Measurements from ENCODE around the gene CEP63.
"Not testable (repeated sequence)": the region's sequence is repeated elsewhere in the genome, so short reads cannot be mapped to it uniquely, and the experiment has no call there.

Gene CEP63

DNA sequence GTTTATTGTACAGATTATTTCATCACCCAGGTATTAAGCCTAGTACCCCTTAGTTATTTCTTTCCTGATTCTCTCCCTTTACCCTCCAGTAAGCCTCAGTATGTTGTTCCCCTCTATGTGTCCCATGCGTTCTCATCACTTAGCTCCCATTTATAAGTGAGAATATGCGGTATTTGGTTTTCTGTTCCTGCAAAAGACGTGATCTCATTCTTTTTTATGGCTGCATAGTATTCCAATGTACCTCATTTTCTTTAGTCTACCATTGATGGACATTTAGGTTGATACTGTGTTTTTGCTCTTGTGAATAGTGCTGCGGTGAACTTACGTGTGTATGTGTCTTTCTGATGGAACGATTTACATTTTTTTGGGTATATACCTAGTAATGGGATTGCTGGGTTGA is 36.7 kb downstream of the CEP63 start:
- DNase-seq: no peak

DNA sequence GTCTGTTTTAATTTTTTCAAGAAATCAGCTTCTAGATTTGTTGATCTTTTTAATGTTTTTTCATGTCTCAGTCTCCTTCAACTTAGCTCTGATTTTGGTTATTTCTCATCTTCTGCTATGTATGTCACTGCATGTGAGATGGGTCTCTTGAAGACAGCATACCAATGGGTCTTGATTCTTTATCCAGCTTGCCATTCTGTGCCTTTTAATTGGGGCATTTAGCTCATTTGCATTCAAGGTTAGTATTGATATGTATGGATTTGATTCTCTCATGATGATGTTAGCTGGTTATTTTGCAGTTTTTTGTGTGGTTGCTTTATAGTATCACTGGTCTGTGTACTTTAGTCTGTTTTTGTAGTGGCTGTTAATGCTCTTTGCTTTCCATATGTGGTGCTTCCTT is 39.4 kb downstream of the CEP63 start:
- DNase-seq: no peak

DNA sequence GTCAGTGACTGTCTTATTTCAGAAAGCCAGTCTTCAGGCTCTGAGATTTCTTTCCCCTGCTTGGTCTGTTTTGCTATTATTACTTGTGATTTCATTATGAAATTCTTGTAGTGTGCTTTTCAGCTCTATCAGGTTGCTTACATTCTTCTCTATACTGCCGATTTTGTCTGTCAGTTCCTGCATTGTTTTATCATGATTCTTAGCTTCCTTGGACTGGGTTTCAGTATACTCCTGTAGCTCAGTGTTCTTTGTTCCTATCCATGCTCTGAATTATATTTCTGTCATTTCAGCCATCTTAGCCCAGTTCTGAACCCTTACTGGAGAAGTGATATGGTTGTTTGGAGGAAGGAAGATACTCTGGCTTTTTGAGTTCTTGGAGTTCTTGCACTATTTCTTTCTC is 40.5 kb downstream of the CEP63 start:
- no peak for DNase-seq

DNA sequence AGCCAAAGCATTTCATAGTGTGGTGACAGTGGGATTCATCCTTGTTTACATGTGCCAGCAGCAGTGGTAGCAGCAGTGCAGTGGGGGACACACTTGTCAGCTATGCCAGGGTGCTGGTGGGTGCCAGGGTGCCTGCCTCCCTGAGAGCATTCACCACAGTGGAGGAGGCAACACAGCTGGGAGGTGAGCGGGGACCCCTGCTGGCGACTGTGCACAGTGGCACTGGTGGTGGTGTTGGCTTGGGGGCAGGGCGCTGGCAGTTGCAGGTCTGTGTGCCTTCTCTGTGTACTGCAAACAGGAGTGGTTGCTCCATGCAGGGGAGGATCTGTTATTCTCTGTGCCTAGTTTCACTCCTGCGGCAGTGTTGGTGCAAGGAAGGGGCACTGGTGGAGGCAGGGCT is 41.2 kb downstream of the CEP63 start:
- DNase-seq: no peak

DNA sequence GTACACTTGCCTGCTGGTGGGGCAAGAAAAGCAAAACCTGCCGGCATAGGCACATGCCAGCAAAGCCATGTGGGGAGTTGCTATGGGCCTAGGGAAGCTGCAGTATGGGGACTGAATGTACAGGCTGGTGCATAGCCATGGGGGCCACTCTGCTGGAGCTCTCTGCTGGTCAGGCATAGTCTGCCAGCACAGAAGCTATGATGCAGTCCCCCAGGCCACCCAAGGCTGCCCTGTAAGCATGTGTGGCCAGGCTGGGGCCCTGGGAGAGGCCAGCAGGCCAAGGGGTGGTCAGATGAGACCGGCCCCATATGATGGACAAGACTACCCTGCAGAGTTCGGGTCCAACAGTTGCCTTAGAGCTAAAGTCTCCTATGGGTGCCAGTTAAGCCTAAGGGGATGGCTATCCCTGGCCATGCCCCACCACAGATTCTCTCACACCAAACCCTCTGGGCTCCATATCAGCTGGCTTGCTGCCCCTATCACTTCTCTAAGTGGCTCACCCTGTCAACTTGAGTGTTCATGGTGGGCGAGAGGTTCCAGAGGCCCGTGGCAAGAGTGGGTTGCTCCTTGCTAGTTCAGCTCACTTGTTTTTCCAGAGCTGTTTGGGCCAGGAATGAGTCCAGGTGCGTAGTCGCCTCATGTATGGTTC is 41.8 kb downstream of the CEP63 start:
- DNase-seq: no peak

DNA sequence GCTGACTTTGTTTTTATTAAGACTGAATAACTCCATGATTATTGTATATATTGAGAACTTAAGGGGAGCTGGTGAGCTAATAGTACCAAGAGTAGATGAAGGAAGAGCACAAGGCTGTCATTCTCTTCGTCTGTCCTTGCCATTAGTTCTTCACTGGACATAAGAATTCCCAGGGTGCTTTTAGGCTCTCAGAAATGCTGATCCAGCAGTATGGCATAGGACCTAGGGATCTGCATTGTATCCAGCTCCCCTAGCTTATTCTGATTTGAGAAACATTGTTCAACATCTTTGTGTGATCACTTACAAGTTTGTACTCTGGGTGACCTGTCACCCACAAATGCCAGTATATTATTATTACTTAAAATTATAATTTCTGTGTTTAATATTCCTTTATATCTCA is 47.6 kb downstream of the CEP63 start:
- DNase-seq: no peak

DNA sequence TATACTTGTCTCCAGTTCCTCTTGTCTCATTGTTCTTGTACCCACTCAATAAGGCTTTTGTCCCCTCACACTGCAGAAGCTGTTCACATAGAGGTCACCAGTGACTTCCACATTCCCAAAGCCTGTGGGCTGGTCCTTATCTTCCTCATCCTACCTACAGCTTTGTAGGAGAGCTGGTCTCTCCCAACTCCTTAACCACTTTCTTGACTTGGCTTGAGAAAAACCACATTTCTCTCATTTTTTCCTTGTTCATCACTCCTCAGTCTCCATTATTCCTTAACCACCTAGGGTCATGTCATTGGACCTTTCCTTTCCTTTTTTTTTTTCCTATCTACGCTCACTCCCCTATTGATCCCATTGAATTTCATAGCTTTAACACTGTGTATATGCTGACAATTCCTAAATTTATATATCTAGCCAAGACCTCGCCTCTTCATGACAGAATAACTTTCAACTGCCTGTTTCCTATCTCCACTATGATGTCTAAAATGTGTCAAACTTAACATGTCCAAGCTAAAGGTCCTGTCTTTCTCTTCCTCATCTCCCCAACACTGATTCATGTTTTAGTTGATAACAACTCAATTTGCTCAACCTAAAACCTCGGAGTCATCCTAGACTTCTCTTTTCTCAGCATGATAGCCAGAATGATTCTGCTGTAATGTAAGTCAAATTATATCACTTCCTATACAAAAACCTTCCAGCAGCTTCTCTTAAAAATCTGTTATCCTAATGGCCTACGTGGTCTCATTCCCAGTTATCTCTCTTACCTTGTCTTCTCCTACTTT is 49.5 kb downstream of the CEP63 start:
- no peak for DNase-seq

DNA sequence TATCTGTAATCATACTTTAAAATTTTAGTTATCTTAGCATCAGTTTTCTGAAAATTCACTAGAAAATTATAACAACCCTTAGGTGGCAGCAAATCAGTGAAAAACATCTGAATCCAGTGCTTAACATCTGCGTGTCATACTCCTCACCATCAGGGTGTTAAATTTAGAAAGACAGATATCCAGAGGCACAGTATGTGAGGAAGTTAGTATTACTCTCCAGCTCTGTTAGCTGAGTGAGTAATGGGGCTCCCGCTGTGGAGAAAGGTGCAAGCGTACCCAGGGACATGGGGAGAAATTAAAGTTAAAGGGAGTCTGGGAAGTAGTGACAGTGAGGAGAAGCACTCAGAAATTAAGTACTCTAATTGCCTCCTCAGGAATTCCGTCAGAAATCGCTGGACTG is 50.9 kb downstream of the CEP63 start:
- DNase-seq: no peak

DNA sequence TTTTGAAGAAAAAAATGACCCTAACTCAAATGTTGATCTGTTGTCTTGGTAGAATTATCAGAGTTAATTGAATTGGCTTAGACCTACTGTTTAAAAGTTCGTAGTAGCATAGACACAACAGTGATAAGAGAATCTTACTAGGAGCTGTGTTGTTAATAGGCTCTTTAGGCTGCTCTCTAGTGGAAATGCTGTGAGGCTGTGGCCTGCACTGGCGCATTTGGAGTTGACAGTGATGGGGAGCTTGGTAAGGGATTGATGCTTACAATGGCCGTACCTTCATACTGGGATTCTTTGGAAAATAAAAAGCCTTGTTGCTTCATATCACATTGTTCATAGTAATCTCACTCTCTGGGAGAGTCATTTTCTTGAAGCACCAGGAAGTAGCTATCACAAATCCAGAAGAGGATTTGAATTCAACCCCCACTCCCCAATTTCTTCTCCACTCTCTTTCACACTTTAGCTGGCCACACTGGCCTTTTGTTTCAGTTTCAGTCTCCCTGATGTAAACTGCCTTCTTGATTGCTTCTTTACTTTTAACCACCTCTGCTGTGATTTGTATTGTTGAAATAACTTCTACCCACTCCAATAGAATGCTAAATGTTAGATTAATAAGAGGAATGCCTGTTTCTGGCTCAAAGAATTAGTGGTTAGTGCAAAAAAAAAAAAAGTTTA is 56.6 kb downstream of the CEP63 start:
- DNase-seq: no peak

DNA sequence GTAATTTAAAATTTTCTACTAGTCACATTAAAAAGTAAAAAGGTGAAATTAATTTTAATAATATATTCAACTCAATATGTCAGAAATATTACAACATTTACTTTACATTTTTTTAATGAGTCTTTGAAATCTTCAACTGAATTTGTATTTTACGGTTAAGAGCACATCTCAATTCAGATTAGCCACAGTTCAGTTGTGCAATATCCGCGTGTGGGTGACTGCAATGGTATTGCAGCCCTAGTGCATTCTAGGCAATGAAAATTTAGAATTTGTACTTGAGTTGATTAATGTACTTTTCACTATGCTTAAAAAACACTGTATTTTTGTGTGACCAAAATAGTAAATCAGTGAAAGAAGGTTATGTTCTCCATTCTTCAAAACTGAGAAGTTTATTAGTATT is 57.3 kb downstream of the CEP63 start:
- DNase-seq: no peak

DNA sequence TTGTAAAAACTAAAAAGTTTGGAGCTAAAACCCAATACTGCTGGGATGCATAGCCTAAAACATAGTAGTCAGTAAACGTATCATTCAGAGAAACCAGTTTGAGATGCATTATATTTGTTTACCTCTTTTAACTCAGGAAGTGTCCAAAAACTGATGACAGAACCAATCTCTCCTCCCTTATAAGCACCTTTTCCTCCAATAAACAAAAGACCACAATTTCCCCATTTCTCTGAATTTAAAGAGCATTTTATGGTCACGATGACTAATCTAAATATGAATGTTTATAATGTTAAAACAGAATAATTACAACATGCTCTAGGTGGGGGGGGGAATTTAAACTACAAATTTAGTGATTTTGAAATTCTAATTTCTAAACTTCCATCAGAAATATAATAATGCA is 58.5 kb downstream of the CEP63 start:
- no peak for DNase-seq

DNA sequence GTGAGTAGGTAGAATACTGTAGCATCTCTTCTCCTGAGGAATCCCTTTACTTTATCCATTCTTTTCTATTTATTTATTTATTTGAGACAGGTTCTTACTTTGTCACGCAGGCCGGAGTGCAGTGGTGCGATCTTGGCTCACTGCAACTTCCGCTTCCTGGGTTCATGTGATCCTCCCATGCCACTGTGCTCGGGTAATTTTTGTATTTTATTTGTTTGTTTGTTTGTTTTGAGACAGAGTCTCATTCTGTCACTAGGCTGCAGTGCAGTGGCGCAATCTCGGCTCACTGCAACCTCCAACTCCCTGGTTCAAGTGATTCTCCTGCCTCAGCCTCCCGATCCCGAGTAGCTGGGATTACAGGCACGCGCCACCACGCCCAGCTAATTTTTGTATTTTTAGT is 58.9 kb downstream of the CEP63 start:
- not testable (repeated sequence) for DNase-seq

DNA sequence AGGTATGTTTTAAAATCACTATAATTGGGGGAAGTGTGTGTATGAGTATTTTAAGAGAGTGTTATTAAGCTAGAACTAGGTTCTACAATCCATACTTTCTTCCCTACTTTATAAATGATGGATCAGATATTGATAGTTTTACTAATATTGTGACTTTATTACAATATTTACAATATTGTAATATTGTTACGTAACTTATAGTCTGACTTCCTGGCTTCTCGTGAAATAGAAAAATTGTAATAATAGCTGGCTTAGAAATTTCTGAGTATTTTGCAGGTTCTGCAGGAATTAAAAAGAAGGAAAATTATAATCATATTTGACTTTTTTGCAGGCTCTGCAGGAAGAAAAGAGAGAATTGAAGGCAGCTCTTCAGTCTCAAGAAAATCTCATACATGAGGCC is 60.0 kb downstream of the CEP63 start:
- DNase-seq: no peak

DNA sequence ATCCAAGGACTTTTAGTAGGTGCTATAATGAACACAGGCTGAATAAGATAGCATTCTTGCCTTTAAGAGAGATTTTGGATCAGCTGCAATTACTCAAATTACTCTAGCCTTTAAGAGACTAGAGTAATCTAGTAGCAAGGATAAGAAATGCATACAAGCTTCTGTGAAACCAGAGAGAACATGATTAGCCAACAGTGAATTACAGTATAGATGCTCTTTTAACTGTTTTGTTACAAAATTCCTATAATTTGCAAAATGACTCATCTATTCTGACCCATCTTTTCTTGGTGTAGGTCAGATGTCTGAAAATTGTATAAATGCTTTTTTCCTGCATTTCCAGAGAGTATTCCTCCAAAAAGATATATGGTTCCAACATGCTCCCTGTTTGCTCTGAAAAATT is 66.9 kb downstream of the CEP63 start:
- DNase-seq: no peak

DNA sequence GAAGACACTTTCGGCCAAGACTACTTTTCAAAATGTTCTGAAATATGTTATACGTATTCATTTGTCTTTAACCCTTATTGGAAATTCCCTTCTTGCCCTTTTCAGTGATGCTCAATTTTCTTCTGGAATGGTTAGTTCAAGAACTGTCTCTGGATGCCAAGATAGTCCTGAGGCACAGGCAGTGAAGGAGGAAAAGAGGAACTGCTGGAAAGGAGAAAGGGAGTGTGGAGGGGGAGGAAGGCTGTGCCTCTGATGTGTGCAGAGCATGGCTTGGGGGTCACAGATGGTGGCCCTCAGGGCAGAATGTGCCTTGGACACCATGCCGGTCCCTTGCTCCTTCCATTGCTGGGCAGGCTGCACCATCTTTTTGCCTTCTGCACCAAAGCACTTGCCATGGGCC is 73.7 kb downstream of the CEP63 start:
- DNase-seq: no peak

DNA sequence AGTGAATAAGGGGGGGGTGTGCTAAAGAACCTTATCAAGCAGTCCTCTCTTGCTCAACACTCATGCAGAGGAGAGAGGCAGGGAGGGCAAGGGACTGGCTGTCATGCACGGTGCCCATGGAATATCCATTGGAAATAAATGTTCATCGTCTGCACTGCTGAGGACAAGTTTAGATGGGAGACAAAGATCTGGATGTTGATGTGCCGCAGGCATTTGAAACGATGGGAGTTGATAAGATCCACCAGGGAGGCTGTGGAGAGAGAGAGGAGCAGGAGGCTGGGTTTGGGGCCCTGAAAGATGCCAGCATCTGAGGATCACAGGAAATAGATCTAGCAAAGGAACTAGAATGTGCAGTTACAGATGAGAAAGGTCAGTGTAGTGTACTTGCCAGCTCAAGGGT is 76.2 kb downstream of the CEP63 start:
- DNase-seq: no peak

DNA sequence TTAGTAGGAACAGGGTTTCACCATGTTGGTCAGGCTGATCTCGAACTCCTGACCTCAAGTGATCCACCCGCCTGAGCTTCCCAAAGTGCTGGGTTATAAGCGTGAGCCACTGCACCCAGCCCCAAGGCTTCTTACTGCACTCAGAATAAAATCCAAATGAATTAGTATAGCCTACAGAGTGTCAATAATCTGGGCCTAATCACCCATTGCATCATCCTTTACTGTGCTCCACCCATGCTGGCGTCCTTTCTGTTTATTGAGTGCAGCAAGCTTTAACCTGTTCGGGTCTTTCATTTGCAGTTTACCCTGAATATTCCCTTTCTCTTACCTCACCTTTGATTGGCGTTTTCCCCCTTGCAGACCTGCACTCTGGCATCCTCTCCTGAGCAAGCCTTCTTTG is 77.7 kb downstream of the CEP63 start:
- no peak for DNase-seq

DNA sequence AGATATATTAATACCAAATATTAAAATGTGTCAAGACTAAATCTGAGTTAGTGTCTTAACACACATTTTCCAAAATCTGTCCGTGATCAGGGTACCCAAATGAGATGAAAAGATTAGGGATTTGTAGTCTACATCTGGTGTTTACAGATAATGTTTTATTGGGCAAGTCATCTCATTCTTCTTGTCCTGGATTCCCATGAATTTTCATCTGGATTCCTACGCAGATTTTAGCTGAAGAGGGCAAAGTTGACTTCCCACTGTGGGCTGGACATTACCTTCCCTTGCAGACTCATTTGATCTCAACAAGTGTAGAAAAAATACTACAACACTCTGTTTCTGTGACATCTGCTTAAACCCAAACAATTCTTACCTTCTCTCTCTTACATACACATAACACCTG is 79.1 kb downstream of the CEP63 start:
- DNase-seq: no peak

DNA sequence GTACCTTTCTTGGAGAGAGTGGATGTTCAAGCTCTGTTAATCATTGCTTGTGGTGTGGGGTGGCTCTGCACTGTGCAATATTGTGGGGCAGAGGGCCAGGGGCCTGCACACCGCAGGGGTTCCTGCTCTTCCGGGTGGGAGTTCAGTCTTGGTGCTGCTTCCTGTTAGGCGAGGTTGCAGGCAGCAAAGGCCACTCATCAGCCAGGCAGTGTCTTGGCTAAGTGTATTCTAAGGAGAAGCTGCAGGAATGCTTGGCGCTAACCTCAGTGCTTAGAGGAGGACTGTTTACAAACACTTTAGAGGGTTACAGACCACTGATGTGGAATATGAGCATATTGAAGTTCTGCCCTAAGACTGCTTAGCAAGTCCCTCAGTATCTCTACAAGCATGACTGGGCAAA is 81.7 kb downstream of the CEP63 start:
- no peak for DNase-seq

DNA sequence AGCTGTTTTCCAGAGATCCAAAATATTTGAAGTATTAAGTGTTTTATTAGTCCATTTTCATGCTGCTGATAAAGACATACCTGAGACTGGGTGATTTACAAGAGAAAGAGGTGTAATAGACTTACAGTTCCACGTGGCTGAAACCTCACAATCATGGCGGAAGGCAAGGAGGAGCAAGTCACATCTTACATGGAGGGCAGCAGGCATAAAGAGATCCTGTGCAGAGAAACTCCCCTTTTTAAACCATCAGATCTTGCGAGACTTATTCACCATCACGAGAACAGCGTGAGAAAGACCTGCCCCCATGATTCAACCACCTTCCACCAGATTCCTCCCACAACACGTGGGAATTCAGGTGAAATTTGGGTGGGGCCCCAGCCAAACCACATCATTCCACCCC is 82.9 kb downstream of the CEP63 start:
- no peak for DNase-seq

DNA sequence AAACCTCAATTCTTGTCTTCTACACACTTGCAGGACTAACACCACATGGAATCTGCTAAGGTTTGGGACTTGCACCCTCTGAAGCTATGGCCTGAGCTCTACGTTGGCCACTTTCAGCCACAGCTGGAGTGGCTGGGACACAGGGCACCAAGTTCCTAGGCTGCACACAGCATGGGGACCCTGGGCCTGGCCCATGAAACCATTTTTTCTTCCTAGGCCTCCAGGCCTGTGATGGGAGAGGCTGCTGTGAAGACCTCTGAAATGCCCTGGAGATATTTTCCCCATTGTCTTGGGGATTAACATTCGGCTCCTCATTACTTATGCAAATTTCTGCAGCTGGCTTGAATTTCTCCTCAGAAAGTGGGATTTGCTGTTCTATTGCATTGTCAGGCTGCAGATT is 84.0 kb downstream of the CEP63 start:
- DNase-seq: not testable (repeated sequence)

DNA sequence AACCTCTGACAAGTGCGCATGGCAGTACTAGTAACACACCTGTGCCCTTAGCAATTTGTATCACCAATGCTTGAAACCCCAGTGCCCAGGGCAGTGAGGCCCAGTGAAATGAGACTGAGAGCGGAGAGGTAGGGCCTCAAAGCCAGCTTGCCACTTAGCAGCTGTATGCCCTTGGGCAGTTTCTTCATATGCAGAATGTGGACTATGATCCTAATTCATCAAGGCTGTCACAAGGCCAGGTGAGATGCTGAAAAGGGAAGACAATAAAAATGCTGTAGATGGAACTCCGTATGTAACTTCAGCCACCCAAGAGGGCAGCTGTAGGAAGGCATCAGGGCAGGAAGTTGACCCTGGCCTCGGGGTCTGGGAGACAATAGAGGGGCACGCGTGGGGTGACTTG is 90.6 kb downstream of the CEP63 start:
- DNase-seq: no peak

DNA sequence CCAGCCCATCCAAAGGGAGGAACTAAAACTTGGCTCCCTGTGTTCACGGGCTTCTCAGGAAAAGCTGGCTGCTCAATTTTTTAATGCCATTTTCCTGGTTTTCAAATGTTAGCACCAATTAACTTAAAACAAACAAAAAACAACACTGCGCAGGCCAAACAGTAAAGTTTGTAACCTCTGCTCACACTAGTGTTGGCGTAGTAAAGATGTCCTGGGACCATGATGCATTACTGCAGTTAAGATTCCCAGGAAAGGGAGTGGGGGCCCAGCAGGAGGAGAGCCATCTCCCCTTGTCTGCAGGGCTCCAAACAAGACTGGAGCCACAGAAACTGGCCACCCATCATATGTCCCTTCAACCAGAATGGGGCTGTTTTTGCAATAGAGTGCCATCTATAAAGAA is 91.0 kb downstream of the CEP63 start:
- no peak for DNase-seq

DNA sequence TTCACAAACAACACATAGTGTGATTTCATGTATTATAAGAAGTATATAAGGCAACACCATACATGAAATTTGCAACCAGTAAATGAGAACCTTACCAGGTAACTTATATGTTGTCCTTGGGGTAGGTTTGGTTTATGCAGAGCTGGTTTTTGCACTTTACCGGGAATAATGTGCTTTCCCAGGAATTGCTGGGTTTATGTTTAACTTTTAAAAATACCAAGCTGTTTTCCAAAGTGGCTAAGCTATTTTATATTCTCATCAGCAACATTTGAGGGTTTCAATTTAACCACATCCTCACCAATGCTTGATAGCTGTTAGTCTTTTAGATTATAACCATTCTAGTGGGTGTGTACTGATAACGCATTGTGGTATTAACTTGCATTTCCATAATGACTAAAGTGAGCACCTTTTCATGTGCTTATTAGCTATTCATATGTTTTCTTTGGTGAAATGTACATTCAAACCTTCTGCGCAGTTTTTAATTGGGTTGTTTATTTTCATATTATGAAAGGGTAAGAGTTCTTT is 93.3 kb downstream of the CEP63 start:
- DNase-seq: no peak
